ENCODE data around the gene OR51E2. TPM values are rescaled to one million over a fixed set of nuclear protein-coding genes. Genes with fewer than 3 reads are reported as not detected.

The OR51E2 gene
- total RNA-seq, 2 experiments from 2014 or later, result not detected

DNA sequence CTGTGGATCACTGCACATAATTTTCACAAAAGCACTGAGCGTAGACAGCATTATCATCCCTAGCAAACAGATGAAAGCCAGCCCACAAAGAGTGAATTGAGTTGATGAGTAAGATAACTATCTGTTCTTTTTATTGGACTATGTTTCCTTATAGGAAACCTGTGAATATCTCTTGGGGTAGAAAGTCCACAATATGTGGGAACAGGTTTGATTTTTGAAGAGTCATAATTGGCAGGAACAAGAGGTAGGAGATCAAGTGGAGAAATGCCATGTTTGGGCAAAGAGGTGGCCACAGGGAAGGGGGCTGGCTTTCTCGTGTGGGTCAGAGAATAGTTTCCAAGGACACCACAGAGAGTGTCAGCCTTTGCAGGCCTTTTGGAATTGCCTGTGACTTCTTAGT is 23.9 kb downstream of the OR51E2 start:
- no peaks in the 10 kb centered on the region for H3K4me1 Mint-ChIP-seq (ENCODE audit: low read depth)
- DNase-seq (no peak), ATAC-seq (no peak)
- no peak overlapping the region for H3K27ac Mint-ChIP-seq
- TF ChIP-seq, protein P1, sequence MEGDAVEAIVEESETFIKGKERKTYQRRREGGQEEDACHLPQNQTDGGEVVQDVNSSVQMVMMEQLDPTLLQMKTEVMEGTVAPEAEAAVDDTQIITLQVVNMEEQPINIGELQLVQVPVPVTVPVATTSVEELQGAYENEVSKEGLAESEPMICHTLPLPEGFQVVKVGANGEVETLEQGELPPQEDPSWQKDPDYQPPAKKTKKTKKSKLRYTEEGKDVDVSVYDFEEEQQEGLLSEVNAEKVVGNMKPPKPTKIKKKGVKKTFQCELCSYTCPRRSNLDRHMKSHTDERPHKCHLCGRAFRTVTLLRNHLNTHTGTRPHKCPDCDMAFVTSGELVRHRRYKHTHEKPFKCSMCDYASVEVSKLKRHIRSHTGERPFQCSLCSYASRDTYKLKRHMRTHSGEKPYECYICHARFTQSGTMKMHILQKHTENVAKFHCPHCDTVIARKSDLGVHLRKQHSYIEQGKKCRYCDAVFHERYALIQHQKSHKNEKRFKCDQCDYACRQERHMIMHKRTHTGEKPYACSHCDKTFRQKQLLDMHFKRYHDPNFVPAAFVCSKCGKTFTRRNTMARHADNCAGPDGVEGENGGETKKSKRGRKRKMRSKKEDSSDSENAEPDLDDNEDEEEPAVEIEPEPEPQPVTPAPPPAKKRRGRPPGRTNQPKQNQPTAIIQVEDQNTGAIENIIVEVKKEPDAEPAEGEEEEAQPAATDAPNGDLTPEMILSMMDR (IDR thresholded peaks at IDR 0.05), result no peak
- H3K27me3 Mint-ChIP-seq, result peaks cover 17% of the 10 kb centered on the region
- ChIA-PET CTCF (no interaction called here), POLR2A (no interaction called here)
- intact Hi-C loops (cut with micrococcal nuclease), result no loop called here
- no peaks in the 10 kb centered on the region for H3K9me3 Mint-ChIP-seq
- no peak overlapping the region for H3K4me3 Mint-ChIP-seq
- no peaks in the 10 kb centered on the region for H3K36me3 Mint-ChIP-seq (ENCODE audit: low read depth)

DNA sequence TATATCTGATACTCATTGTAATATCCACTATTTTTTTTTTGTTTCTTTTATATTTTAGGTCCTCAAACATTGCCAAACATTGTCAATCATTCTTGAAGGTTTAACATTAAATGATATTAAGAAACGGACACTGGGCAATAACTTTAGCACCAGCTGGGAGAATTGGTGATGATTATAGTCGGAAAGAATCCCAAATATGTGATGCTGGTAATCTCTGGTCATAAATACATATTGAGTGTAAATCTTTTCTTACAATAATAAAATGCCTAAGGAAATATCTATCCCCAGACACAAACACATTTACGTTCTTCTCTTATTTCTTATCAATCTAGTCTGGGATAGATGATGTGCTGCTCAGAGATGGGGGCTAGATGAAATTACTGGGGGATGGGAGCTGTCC is 25.2 kb downstream of the OR51E2 start:
- no peak overlapping the region for H3K4me3 Mint-ChIP-seq
- no peaks in the 10 kb centered on the region for H3K9me3 Mint-ChIP-seq
- ATAC-seq, result no peak
- no peaks in the 10 kb centered on the region for H3K36me3 Mint-ChIP-seq (ENCODE audit: low read depth)
- no peak overlapping the region for H3K27ac Mint-ChIP-seq
- ChIA-PET POLR2A (no interaction called here), CTCF (no interaction called here)
- intact Hi-C loops (cut with micrococcal nuclease), result no loop called here
- H3K27me3 Mint-ChIP-seq, result peaks cover 17% of the 10 kb centered on the region
- no peak for DNase-seq
- H3K4me1 Mint-ChIP-seq (ENCODE audit: low read depth), result no peaks in the 10 kb centered on the region
- TF ChIP-seq, protein P1 (IDR thresholded peaks at IDR 0.05), result no peak

DNA sequence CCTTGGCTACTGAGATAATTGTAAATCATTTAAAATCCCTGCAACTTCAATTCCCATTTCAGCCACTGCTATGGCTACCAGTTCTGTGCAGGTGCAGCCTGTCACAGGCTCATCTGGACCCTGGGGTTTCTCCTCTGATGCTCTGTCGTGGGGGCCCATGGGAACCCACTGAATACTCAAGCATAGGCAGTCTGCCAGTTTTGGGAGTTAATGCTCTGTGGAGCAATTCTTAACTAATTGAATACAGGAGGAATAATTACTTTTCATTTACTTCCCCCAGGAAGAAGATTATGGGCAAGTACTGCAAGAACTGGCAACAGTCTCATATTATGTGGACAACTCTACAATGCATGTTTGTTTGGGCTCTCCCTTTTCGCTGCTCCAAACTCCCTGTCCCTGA is 25.9 kb downstream of the OR51E2 start:
- no peaks in the 10 kb centered on the region for H3K9me3 Mint-ChIP-seq
- intact Hi-C loops (cut with micrococcal nuclease), result no loop called here
- no peak overlapping the region for H3K27ac Mint-ChIP-seq
- ChIA-PET POLR2A (no interaction called here), CTCF (no interaction called here)
- peaks cover 17% of the 10 kb centered on the region for H3K27me3 Mint-ChIP-seq
- DNase-seq (no peak), ATAC-seq (no peak)
- TF ChIP-seq, protein P1 (IDR thresholded peaks at IDR 0.05), result no peak
- H3K4me1 Mint-ChIP-seq (ENCODE audit: low read depth), result no peaks in the 10 kb centered on the region
- no peaks in the 10 kb centered on the region for H3K36me3 Mint-ChIP-seq (ENCODE audit: low read depth)
- H3K4me3 Mint-ChIP-seq, result no peak overlapping the region

DNA sequence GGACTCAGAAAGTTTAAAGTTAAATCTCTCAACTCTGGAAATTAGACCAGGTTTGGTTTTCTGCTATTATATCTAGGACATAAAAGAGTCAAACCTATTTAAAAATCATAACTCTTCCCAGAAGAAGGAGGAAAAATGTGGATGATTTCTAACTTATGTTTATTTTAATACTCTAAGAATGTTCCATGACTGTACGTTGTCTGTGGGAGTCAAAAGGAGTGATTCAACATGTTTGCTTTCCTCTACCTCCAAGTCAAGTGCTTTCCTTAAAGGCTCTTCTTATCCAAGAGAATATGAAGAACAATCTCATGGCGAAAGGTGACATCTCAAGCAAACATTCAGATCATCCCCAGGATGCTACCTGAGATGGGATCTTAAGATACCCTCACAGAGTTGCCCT is 32.2 kb downstream of the OR51E2 start:
- Mint-ChIP-seq H3K36me3 (ENCODE audit: low read depth) (no peaks in the 10 kb centered on the region), H3K27ac (no peak overlapping the region), H3K9me3 (no peaks in the 10 kb centered on the region), H3K4me1 (ENCODE audit: low read depth) (no peaks in the 10 kb centered on the region), H3K27me3 (peaks cover 12% of the 10 kb centered on the region), H3K4me3 (no peak overlapping the region)
- TF ChIP-seq, protein P1 (IDR thresholded peaks at IDR 0.05), result no peak
- no peak for DNase-seq
- intact Hi-C loops (cut with micrococcal nuclease), result no loop called here
- CTCF ChIA-PET, result no interaction called here
- no peak for ATAC-seq
- POLR2A ChIA-PET, result no interaction called here

DNA sequence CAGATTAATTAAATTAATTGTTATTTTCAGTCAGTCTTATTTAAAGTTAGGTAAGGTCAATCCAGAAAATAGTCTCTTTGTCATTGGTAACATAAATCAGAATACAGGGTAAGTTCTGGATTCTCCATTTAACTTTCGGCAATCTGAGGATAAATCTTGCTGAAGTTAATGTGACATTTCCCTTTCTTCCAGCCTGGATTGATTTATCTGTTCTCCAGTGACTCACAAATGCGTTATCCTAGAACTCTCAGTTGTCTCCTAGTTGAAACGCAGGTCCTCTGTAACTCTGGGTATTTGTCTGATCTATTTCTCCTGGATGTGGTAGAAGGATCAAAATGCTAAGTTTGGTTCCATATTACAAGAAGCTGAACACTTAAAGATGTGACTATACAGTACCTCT is 32.9 kb downstream of the OR51E2 start:
- Mint-ChIP-seq H3K4me1 (ENCODE audit: low read depth) (no peaks in the 10 kb centered on the region), H3K4me3 (no peak overlapping the region), H3K27me3 (peaks cover 12% of the 10 kb centered on the region), H3K27ac (no peak overlapping the region), H3K36me3 (ENCODE audit: low read depth) (no peaks in the 10 kb centered on the region), H3K9me3 (no peaks in the 10 kb centered on the region)
- ChIA-PET POLR2A (no interaction called here), CTCF (no interaction called here)
- ATAC-seq (no peak), DNase-seq (no peak)
- TF ChIP-seq, protein P1 (IDR thresholded peaks at IDR 0.05), result no peak
- intact Hi-C loops (cut with micrococcal nuclease), result no loop called here

Data from activated CD8-positive, alpha-beta T cell treated with anti-CD3 and anti-CD28 coated beads for 36 hours (primary cell).